MCF 10A (cell line): ENCODE measurements around the gene LRPAP1. TPM values are rescaled to one million over a fixed set of nuclear protein-coding genes. Genes with fewer than 3 reads are reported as not detected.

ENCODE experiments used
- BruUV-seq: library from RNA; stranded (reverse); fragments of 400-500 nt; replicated peaks from 2 replicates; lab custom pipeline; 2021; lab: Mats Ljungman, UMichigan
- CTCF ChIA-PET: fragments of 300-600 bp; sonication (Branson Sonifier 250); formaldehyde crosslinking; extraction: SDS; loops from one replicate; lab custom pipeline; 2021; ENCODE audit warnings: antibody characterized with exemption, inconsistent platforms; lab: Yijun Ruan, JAX
- POLR2A ChIA-PET: fragments of 300-600, 350-650 bp; sonication (Branson Sonifier 250); formaldehyde crosslinking; extraction: SDS; loops from one replicate; lab custom pipeline; 2020; ENCODE audit warnings: antibody characterized with exemption, inconsistent platforms; lab: Yijun Ruan, JAX
- DNase-seq: peaks from one replicate; pipeline ENCODE4 v3.0.0-alpha.2; 2018; ENCODE audit not compliant: unreplicated experiment
- H3K27ac Mint-ChIP-seq: one replicate; pipeline ENCODE4 v1.8.0; 2022; ENCODE audit warnings: mild to moderate bottlenecking, low read depth, mixed read lengths; ENCODE audit not compliant: unreplicated experiment
- H3K27me3 Mint-ChIP-seq: one replicate; pipeline ENCODE4 v1.8.0; 2022; ENCODE audit warnings: mixed read lengths; ENCODE audit not compliant: insufficient read depth, unreplicated experiment
- H3K36me3 Mint-ChIP-seq: one replicate; pipeline ENCODE4 v1.8.0; 2022; ENCODE audit warnings: mild to moderate bottlenecking, moderate library complexity, mixed read lengths; ENCODE audit not compliant: insufficient read depth, unreplicated experiment
- H3K4me1 Mint-ChIP-seq: one replicate; pipeline ENCODE4 v1.8.0; 2022; ENCODE audit warnings: mixed read lengths; ENCODE audit not compliant: insufficient read depth, unreplicated experiment
- H3K4me3 Mint-ChIP-seq: one replicate; pipeline ENCODE4 v1.8.0; 2022; ENCODE audit warnings: mild to moderate bottlenecking, moderate library complexity, mixed read lengths; ENCODE audit not compliant: unreplicated experiment
- H3K9me3 Mint-ChIP-seq: one replicate; pipeline ENCODE4 v1.8.0; 2022; ENCODE audit warnings: mixed read lengths; ENCODE audit not compliant: unreplicated experiment
- intact Hi-C: fragments of 100-400 bp; cut with micrococcal nuclease; formaldehyde crosslinking; loops from 2 replicates; pipeline ENCODE4 v1.14.1; 2022
- total RNA-seq: library from RNA; stranded (reverse); gene quantifications from 2 replicates; pipeline ENCODE4 v1.2.3, GENCODE V29; 2022
- TF ChIP-seq, protein P1 (sequence below): fragments of 200-600 bp; IDR thresholded peaks from one replicate; pipeline ENCODE4 v1.8.0; 2022; ENCODE audit warnings: antibody characterized with exemption, mild to moderate bottlenecking; ENCODE audit not compliant: unreplicated experiment

LRPAP1 gene
- total RNA-seq, 1 experiment from 2014 or later = 93.6 TPM

DNA sequence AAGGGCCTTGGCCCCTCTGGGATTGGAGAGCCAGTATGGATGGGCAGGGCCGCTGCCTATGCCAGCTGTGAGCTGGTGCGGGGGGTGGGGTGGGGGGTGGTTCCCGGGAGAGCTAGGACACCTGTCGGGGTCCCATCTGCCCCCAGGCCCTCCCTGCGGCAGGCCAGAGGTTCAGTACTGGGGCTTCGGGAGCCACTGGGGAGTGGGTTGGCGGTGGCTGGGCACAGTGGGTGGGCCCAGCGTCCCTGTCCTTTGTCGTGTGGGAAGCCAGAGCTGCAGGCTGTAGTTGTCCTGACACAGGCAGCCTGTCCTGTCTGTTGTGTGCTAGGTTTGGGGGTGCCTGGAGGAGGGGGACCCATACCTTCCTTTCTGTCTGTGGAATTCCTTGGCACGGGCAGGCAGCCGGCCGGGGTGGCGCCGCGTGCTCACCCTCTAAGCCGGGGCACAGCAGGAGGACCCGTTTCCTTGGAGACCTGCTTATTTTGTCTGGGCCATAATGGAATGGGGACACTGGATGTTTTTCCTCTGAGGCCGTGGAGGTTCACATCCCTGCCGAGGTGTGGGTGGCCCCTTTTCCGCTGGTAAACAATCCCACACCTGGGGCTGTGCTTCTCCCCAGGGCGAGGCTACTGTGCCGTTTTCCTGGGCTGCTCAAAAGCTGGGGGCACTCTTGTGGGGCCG lies 54.3 kb downstream of the LRPAP1 start:
- Mint-ChIP-seq H3K9me3 (no peaks in the 10 kb centered on the region), H3K36me3 (no peaks in the 10 kb centered on the region), H3K27ac (no peak overlapping the region), H3K4me1 (peaks cover 9% of the 10 kb centered on the region), H3K4me3 (no peak overlapping the region), H3K27me3 (no peaks in the 10 kb centered on the region)
- intact Hi-C loops = no loop called here
- POLR2A ChIA-PET = no interaction called here
- CTCF ChIA-PET = interaction anchor here (1.0 kb wide), 1 partner anchor 14 kb away, joined by 4 read pairs; the partner anchor contains the start of gene DOK7
- no TSS peak for BruUV-seq
- no peak for DNase-seq
- TF ChIP-seq, protein P1, sequence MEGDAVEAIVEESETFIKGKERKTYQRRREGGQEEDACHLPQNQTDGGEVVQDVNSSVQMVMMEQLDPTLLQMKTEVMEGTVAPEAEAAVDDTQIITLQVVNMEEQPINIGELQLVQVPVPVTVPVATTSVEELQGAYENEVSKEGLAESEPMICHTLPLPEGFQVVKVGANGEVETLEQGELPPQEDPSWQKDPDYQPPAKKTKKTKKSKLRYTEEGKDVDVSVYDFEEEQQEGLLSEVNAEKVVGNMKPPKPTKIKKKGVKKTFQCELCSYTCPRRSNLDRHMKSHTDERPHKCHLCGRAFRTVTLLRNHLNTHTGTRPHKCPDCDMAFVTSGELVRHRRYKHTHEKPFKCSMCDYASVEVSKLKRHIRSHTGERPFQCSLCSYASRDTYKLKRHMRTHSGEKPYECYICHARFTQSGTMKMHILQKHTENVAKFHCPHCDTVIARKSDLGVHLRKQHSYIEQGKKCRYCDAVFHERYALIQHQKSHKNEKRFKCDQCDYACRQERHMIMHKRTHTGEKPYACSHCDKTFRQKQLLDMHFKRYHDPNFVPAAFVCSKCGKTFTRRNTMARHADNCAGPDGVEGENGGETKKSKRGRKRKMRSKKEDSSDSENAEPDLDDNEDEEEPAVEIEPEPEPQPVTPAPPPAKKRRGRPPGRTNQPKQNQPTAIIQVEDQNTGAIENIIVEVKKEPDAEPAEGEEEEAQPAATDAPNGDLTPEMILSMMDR = no peak

DNA sequence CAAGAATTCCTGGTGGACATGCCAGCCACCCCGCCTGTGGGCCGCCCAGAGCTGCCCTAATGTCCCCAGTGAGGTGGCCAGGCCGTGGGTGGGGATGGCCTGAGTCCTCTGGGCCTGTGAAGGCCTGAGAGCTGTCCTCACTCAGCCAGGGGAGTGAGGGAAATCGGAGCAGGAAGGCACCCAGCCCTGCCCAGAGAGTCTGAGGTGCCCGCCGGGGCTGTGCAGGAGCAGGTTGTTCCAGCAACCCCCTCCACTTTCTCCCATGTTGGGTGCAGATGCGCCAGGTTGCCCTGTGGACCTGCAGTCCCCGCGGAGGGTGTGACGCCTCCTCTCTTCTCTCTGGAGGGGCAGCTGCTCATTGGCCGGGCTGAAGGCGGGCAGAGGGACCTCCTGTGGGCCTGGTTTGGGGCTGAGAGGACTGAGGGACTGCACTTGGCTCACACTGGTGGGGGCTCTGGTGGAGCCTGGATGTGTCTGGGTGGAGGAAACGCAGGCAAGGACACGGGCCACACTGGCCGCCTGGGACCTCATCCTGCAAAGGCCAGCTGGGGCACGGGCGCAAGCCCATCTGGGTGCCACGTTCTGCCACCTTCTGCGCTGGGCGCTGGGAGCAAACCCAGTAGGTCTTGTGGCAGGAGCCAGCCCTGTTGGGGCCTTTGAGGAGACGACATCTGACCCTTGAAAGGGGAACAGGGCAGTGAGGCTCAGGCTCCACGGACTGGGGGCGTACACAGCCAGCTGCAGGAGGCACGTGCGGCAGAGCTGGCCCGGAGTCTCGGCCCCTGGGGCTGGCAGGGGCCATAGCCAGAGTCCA lies 55.1 kb downstream of the LRPAP1 start:
- Mint-ChIP-seq H3K4me1 (peaks cover 9% of the 10 kb centered on the region), H3K27ac (no peak overlapping the region), H3K9me3 (no peaks in the 10 kb centered on the region), H3K27me3 (no peaks in the 10 kb centered on the region), H3K36me3 (no peaks in the 10 kb centered on the region), H3K4me3 (no peak overlapping the region)
- CTCF ChIA-PET = interaction anchor here (1.0 kb wide), 1 partner anchor 14 kb away, joined by 4 read pairs; the partner anchor contains the start of gene DOK7
- BruUV-seq = no TSS peak
- intact Hi-C loops = no loop called here
- no peak for DNase-seq
- POLR2A ChIA-PET = no interaction called here
- TF ChIP-seq, protein P1 = no peak

DNA sequence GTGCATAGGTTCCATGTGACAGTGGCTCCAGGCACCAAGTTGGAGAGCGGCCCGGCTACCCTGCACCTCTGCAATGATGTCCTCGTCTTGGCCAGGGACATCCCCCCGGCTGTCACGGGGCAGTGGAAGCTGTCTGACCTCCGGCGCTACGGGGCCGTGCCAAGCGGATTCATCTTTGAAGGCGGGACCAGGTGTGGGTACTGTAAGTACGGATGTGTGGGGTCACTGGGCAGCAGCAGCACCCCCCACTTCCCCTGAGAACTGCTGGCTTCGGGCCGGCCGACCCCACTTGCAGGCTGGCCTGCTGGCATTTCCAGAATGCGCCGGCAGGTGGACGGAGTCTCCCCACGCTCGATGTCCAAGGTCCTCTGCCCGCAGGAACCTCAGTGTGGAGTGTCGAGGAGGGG lies 55.9 kb downstream of the LRPAP1 start:
- intact Hi-C loops = no loop called here
- ChIA-PET POLR2A (no interaction called here), CTCF (no interaction called here)
- DNase-seq = no peak
- H3K4me3 Mint-ChIP-seq = no peak overlapping the region
- no peaks in the 10 kb centered on the region for H3K36me3 Mint-ChIP-seq
- no peak overlapping the region for H3K27ac Mint-ChIP-seq
- peaks cover 9% of the 10 kb centered on the region for H3K4me1 Mint-ChIP-seq
- no TSS peak for BruUV-seq
- no peaks in the 10 kb centered on the region for H3K27me3 Mint-ChIP-seq
- no peaks in the 10 kb centered on the region for H3K9me3 Mint-ChIP-seq
- TF ChIP-seq, protein P1 = no peak

DNA sequence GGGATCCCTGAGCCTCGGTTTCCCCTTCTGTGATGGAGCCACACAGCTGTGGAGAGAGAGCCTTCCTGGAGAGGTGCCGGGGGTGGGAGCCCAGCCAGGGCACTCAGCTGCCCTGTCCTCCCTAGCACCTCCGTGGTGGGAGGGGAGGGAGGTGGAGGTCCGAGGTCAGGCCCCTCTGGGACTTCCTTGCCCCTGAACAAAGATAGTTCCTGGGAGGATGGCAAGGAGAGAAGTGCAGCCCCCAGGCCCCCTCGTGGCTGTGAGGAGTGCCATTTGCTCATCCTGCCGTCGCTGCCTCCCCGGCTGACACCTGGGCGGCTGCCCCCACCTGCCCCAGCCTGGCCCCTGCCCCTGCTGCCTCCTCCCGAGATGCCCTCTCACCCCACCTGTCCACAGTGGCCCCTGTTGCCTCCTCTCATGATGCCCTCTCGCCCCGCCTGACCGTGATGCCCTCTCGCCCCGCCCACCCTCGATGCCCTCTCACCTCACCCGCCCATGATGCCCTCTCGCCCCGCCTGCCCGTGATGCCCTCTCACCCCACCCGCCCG lies 56.4 kb downstream of the LRPAP1 start:
- no TSS peak for BruUV-seq
- ChIA-PET POLR2A (no interaction called here), CTCF (no interaction called here)
- Mint-ChIP-seq H3K4me1 (peaks cover 3% of the 10 kb centered on the region), H3K27ac (no peak overlapping the region), H3K36me3 (no peaks in the 10 kb centered on the region), H3K27me3 (no peaks in the 10 kb centered on the region), H3K4me3 (no peak overlapping the region), H3K9me3 (no peaks in the 10 kb centered on the region)
- intact Hi-C loops = no loop called here
- TF ChIP-seq, protein P1 = no peak
- no peak for DNase-seq
